Hepatocyte (in vitro differentiated cells): ENCODE measurements around the gene ZFP36L1. TPM values are rescaled to one million over a fixed set of nuclear protein-coding genes. Genes with fewer than 3 reads are reported as not detected.

Experiments used
- DNase-seq: peaks from one replicate; pipeline ENCODE4 v3.0.0-alpha.2; 2016; ENCODE audit warnings: low spot score
- H2AFZ ChIP-seq: fragments of 200-600 bp; sonication (generic); 2 replicates; pipeline ENCODE4 v1.6.0; 2016; ENCODE audit warnings: antibody characterized with exemption, mild to moderate bottlenecking
- H3K27ac ChIP-seq: fragments of 200-600 bp; sonication (generic); 2 replicates; pipeline ENCODE4 v1.5.1; 2016; ENCODE audit warnings: mild to moderate bottlenecking
- H3K27me3 ChIP-seq: fragments of 200-600 bp; sonication (generic); 2 replicates; pipeline ENCODE4 v1.6.1; 2016
- H3K36me3 ChIP-seq: fragments of 200-600 bp; sonication (generic); replicated peaks from 2 replicates; pipeline ENCODE4 v1.5.1; 2016; ENCODE audit warnings: low read depth; ENCODE audit not compliant: insufficient read depth
- H3K4me1 ChIP-seq: fragments of 200-600 bp; sonication (generic); 2 replicates; pipeline ENCODE4 v1.5.1; 2016; ENCODE audit warnings: mild to moderate bottlenecking, moderate library complexity; ENCODE audit not compliant: insufficient read depth
- H3K4me2 ChIP-seq: fragments of 200-600 bp; sonication (generic); 2 replicates; pipeline ENCODE4 v1.6.0; 2016
- H3K4me3 ChIP-seq: fragments of 200-600 bp; sonication (generic); 2 replicates; pipeline ENCODE4 v1.5.1; 2016; ENCODE audit warnings: mild to moderate bottlenecking
- H3K79me2 ChIP-seq: fragments of 200-600 bp; sonication (generic); 2 replicates; pipeline ENCODE4 v1.6.0; 2017; ENCODE audit warnings: mild to moderate bottlenecking
- H3K9me2 ChIP-seq: fragments of 200-600 bp; sonication (generic); replicated peaks from 2 replicates; pipeline ENCODE4 v1.6.0; 2017; ENCODE audit warnings: mild to moderate bottlenecking; ENCODE audit not compliant: insufficient read depth
- H3K9me3 ChIP-seq: fragments of 200-600 bp; sonication (generic); 2 replicates; pipeline ENCODE4 v1.5.1; 2016; ENCODE audit warnings: low read depth, mild to moderate bottlenecking
- H4K20me1 ChIP-seq: fragments of 200-600 bp; sonication (generic); 2 replicates; pipeline ENCODE4 v1.6.0; 2016; ENCODE audit warnings: mild to moderate bottlenecking; ENCODE audit not compliant: insufficient read depth, poor library complexity, severe bottlenecking
- EZH2 ChIP-seq: fragments of 200-600 bp; sonication (generic); IDR thresholded peaks from 2 replicates; pipeline ENCODE4 v1.6.1; 2016; ENCODE audit warnings: antibody characterized with exemption, mild to moderate bottlenecking, borderline replicate concordance
- EZH2phosphoT487 ChIP-seq: fragments of 200-600 bp; sonication (generic); IDR thresholded peaks from one replicate; pipeline ENCODE4 v1.6.1; 2018; ENCODE audit warnings: antibody characterized with exemption, mild to moderate bottlenecking, low read depth, moderate library complexity; ENCODE audit not compliant: unreplicated experiment, severe bottlenecking
- WGBS: methylation state at CpG from one replicate; pipeline ENCODE4 v1.1.6; 2016; ENCODE audit warnings: low lambda C conversion rate; ENCODE audit errors: missing lambda C conversion rate; 5-methylcytosine and 5-hydroxymethylcytosine counted together
- polyA plus RNA-seq: library from polyadenylated mRNA; unstranded; fragments of >200 nt; fragmentation: Nextera tagmentation; extraction: Ambion mirVana; gene quantifications from 2 replicates; pipeline ENCODE4 v1.2.1, GENCODE V29; 2016
- total RNA-seq: library from RNA; depleted of rRNA; stranded (reverse); fragments of >200 nt; gene quantifications from 2 replicates; pipeline ENCODE4 v1.2.3, GENCODE V29; 2014
- TF ChIP-seq, protein P1 (sequence below): fragments of 200-600 bp; sonication (generic); IDR thresholded peaks from 2 replicates; pipeline ENCODE4 v1.5.1; 2016; ENCODE audit warnings: antibody characterized with exemption, mild to moderate bottlenecking; ENCODE audit not compliant: poor library complexity

ZFP36L1 gene
- total and polyA plus RNA-seq, 2 experiments from 2014 or later = 101 to 404 TPM

DNA sequence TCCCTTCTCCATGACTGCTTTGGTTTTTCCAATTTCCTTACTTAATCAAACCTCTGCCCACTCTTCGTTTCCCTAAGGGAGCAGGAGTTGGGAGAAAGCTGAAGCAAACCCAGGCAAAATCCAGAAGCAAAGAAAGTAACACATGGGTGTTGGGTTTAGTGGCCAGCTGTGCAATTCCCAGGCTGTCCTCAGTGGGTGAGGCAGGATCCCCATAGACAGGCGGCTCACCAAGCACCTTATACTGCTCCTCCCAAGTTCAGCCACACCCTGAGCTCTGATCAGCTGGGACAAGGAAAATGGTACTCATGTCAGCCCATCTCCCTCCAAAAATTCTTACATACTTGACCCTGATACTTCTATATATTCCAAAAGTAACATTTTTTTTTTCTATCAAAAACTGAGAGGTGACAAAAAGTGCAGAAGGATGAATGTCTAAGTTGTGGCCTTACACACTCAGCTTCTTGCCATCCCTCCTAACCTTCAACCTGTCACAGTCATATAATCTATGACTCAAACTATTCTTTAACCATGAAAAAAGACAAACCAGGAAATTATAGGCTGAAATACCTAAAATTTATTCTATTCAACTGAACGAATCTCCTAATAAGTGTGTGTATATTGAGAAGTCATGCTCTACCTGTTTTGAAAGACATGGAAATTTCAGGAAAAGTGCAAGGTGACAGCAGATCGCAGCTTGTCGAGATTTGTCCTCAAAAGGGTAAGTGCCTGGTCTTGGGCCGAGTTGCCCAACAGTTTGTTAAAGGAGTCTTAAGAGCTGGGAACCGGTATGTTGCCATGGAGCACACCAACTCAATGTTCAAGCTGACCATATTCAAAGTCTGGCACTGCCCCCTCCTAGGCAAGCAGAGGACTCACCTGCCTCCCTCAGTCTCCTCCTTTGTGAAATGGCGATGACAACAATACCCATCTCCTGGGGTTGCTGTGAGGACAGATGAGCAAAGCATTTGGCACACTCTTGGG lies 17.6 kb upstream of the ZFP36L1 start:
- Histone ChIP-seq H3K79me2 (peaks cover 29% of the 10 kb centered on the region), H2AFZ (no peak overlapping the region), H3K9me3 (no peaks in the 10 kb centered on the region), H4K20me1 (no peaks in the 10 kb centered on the region), H3K4me1 (peaks cover 40% of the 10 kb centered on the region), H3K9me2 (no peaks in the 10 kb centered on the region), H3K27me3 (no peaks in the 10 kb centered on the region), H3K36me3 (no peaks in the 10 kb centered on the region), H3K4me3 (no peak overlapping the region), H3K27ac (no peak overlapping the region), H3K4me2 (no peak overlapping the region)
- DNase-seq = no peak
- TF ChIP-seq, protein P1, sequence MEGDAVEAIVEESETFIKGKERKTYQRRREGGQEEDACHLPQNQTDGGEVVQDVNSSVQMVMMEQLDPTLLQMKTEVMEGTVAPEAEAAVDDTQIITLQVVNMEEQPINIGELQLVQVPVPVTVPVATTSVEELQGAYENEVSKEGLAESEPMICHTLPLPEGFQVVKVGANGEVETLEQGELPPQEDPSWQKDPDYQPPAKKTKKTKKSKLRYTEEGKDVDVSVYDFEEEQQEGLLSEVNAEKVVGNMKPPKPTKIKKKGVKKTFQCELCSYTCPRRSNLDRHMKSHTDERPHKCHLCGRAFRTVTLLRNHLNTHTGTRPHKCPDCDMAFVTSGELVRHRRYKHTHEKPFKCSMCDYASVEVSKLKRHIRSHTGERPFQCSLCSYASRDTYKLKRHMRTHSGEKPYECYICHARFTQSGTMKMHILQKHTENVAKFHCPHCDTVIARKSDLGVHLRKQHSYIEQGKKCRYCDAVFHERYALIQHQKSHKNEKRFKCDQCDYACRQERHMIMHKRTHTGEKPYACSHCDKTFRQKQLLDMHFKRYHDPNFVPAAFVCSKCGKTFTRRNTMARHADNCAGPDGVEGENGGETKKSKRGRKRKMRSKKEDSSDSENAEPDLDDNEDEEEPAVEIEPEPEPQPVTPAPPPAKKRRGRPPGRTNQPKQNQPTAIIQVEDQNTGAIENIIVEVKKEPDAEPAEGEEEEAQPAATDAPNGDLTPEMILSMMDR = no peak
- TF ChIP-seq EZH2 (no peak), EZH2phosphoT487 (no peak)
- WGBS = 92% methylated on average over 8 of the region's 8 CpGs

DNA sequence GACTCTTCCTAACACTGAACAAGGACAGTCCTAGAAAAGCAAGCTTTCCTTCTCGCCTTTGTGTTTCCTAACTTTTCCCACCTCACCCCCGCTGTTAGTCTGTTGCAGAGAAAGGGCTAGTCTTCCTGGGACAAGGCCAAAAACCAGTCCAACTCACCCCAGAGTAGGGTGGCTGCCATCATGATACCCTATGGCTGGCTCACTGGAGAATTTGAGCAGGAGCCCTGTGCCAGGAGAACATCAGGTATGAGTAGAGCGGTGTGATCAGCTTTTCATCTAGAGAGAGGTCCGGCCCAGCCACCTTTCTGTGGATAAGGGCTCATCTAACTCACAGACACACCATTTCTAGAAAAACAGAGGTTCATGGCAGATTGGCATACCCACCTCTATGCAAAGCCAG lies 16.7 kb upstream of the ZFP36L1 start:
- no peak overlapping the region for H2AFZ ChIP-seq
- no peak for DNase-seq
- H3K4me3 ChIP-seq = no peak overlapping the region
- H4K20me1 ChIP-seq = no peaks in the 10 kb centered on the region
- no peaks in the 10 kb centered on the region for H3K9me3 ChIP-seq
- H3K9me2 ChIP-seq = no peaks in the 10 kb centered on the region
- no peaks in the 10 kb centered on the region for H3K27me3 ChIP-seq
- TF ChIP-seq EZH2 (no peak), EZH2phosphoT487 (no peak)
- TF ChIP-seq, protein P1 = no peak
- H3K27ac ChIP-seq = peak overlapping the region; percentile 55
- no peaks in the 10 kb centered on the region for H3K36me3 ChIP-seq
- no peak overlapping the region for H3K4me2 ChIP-seq
- H3K4me1 ChIP-seq = peaks cover 31% of the 10 kb centered on the region
- WGBS = 94% methylated on average over 4 of the region's 4 CpGs
- H3K79me2 ChIP-seq = peaks cover 23% of the 10 kb centered on the region

DNA sequence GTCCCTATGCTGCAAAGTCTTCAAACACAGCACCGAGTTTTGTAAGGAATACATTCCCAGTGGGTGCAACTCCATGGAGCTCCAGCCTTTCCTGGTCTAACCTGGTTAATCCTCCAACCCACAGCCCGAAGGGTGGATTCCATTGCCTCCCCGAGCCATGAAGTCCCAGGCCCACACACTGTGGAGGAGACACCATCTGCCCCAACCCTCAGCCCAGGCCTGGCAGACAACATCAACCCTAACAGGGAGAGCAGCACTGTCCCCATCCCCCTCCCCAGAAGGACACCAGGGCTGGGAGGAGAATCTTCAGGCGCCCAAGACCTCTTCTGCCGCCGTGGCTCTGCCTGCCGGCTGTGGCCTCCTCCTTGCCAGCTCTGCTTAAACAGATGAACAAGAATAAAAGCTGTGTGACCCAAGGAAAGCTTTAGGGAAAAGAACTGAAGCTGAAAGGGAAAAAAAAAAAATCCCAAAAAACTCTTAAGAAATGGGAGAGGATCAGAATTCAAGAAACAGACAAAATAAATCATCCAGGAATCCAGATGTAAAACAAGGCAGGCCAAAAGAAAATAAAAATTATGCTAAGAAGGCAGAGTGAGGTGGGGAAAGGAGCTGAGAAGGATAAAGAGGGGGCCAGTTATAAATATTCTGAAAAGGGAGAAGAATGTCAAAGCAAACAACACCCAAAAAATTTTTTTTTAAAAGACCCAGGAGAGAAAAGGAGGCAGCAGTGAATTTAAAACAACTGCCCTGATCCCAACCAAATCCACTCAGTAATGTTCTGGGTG lies 16.0 kb upstream of the ZFP36L1 start:
- no peaks in the 10 kb centered on the region for H3K27me3 ChIP-seq
- no peaks in the 10 kb centered on the region for H4K20me1 ChIP-seq
- no peaks in the 10 kb centered on the region for H3K36me3 ChIP-seq
- H3K9me2 ChIP-seq = no peaks in the 10 kb centered on the region
- H2AFZ ChIP-seq = no peak overlapping the region
- H3K9me3 ChIP-seq = no peaks in the 10 kb centered on the region
- no peak overlapping the region for H3K4me3 ChIP-seq
- no peak overlapping the region for H3K4me2 ChIP-seq
- peak overlapping the region; percentile 55 for H3K27ac ChIP-seq
- no peak for TF ChIP-seq EZH2phosphoT487
- TF ChIP-seq, protein P1 = no peak
- TF ChIP-seq EZH2 = no peak
- 79% methylated on average over 7 of the region's 7 CpGs for WGBS
- peaks cover 18% of the 10 kb centered on the region for H3K79me2 ChIP-seq
- H3K4me1 ChIP-seq = peaks cover 25% of the 10 kb centered on the region
- no peak for DNase-seq
